Stimulated activated CD8-positive, alpha-beta memory T cell treated with anti-CD3 and anti-CD28 coated beads, Interleukin-15, amount 100 ng/mL, for 24 hours (primary cell): ENCODE data around the gene CFAP47.
"Not testable (repeated sequence)": the region's sequence is repeated elsewhere in the genome, so short reads cannot be mapped to it uniquely, and the experiment has no call there.

ENCODE experiments used
- DNase-seq: peaks from one replicate; pipeline ENCODE4 v3.0.0-alpha.2; 2020; ENCODE audit warnings: low read depth

The CFAP47 gene

DNA sequence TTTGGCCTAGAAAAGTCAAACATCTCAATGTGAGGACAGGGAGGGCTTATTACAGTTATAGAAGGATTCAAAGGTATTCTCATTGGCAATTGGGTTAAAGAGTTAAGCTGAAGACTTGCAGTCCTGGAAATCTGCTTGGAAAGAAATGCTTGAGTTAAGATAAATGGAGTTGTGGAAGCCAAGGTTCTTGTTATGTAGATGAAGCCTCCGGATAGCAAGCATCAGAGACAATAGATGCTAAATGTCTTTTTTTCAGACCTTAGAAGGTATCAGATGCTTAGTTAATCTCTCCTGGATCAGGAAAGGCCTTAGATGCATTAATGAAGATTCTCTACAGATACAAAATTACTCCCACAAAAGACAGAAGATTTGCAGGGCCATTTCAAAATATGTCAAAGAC lies 299.3 kb downstream of the CFAP47 start:
- no peak for DNase-seq

DNA sequence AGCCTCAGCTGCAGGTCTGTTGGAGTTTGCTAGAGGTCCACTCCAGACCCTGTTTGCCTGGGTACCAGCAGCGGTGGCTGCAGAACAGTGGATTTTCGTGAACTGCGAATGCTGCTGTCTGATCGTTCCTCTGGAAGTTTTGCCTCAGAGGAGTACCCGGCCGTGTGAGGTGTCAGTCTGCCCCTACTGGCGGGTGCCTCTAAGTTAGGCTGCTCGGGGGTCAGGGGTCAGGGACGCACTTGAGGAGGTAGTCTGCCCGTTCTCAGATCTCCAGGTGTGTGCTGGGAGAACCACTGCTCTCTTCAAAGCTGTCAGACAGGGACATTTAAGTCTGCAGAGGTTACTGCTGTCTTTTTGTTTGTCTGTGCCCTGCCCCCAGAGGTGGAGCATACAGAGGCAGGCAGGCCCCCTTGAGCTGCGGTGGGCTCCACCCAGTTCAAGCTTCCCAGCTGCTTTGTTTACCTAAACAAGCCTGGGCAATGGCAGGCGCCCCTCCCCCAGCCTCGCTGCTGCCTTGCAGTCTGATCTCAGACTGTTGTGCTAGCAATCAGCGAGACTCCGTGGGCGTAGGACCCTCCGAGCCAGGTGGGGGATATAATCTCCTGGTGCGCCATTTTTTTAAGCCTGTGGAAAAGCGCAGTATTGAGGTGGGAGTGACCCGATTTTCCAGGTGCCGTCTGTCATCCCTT lies 315.4 kb downstream of the CFAP47 start:
- DNase-seq = not testable (repeated sequence)

DNA sequence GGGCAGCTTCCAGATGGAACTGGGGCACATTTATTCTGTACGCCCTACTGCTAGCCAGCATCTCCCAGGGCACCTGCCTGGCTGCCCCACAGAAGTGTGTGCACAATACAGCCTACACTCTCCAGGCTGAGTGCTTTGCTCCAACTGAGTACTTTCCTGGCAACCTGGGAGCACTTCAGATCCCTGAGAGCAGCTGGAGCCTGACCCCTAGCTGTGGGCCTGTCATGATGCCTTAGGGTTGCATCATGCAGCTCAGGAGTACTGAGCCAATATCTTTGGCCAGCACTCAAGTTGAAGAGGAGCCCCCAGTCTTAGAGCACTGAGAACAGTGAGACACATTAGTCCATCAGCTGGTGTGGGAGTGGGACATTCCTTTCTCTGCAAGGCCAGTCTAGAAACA lies 321.9 kb downstream of the CFAP47 start:
- DNase-seq = no peak

DNA sequence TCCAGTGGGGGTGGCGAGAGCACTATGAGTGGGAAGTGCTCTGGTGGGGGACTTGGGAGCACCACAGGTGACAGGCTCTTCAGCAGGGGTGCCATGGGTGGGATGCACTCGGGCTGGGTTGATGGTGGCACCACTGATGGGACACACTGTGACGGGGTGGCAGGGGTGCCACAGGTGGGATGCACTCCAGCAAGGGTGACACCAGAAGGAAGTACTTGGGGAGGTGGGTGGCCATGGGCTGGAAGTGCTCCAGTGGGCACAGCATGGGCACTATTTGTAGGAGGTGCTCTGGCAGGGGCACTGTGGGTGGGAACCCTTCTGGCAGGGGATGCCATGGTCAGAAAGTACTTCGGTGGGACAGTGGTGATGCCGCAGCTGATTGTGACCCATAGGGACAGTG lies 346.6 kb downstream of the CFAP47 start:
- DNase-seq = no peak

DNA sequence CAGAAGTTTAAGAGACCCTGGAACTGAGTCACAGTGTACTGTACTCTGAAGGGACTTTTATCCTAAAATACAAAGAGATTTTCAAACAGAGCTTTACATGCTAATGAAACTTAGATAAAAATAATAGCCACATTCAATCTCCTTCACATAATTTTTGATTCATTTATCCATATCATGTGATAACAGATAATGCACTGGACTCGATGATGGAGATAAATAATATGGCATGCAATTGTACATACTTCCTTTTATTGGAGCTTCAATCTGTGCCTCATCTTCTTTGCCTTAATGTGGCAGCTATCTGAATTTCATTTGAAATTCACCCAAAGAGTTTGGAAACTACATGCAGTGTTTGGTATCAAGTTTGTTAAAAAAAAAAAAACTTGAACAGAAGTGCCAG lies 390.6 kb downstream of the CFAP47 start:
- DNase-seq = no peak

DNA sequence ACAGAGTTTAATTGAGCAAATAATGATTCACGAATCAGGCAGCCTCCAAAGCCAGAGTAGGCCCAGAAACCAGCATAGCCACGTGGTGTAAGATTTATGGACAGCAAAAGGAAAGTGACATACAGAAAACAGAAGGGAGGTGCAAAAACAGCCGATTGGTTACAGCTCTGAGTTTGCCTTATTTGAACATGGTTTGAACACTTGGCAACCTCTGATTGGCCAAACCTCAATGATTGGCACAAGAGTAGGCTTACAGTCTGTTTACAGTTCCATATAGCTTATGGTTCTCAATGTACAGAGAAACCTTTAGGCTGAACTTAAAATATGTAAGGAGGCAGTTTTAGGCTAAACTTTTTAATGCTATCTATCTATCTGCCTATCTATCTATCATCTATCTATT lies 394.8 kb downstream of the CFAP47 start:
- no peak for DNase-seq

DNA sequence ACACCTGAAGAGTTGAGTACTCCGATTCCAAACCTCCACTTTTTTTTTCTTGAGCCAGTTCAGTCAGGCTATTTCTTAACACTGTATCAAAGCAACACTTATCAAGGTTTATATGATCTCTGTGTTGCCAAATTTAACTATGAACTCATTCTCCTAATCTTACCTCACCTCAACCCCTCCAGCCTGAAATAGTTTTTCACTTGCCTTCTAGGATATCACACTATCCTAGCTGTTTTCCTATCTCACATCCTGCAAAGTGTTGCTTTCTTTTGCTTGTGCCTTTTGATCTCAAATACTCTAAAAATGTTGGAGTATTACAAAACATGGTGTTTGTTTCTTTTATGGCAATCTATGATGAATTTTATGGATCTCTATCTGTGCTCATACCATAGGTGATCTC lies 415.0 kb downstream of the CFAP47 start:
- DNase-seq = no peak

DNA sequence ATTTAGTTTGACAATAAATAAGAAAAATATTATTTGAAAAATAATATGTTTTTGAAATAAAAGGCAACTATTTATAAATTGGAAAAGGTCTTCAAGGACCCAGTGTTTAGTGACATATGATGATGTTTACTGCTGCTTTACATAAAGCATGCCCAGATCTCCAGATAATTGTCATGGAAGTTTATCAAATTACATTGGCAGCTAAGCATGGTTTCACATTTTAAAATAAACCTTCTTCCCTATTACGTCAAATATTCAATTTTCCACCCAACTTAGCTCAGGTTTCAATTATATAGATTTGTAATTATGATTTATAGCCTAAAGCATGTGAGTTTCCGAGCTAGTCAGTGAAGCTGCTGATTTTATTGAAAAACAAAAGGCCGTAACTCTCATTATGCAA lies 417.2 kb downstream of the CFAP47 start:
- DNase-seq = no peak

DNA sequence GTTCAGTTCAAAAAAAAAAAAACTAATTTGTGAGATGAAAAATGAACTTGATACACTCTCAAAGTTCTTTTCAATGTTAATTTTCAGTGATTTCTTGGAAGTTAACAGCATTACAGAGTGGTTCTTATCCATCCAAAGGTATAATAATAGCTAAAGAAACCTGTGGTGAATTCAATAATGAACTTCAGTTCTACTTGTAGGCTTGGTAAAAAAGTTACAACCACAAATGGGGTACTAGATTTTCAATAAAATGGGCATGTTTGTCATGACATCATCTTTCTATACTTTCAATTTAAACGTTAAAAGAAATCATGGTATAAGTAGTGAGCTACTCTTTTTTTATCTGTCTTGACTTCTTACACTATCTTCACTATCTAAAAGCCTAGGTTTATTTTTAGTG lies 424.8 kb downstream of the CFAP47 start:
- DNase-seq = no peak

DNA sequence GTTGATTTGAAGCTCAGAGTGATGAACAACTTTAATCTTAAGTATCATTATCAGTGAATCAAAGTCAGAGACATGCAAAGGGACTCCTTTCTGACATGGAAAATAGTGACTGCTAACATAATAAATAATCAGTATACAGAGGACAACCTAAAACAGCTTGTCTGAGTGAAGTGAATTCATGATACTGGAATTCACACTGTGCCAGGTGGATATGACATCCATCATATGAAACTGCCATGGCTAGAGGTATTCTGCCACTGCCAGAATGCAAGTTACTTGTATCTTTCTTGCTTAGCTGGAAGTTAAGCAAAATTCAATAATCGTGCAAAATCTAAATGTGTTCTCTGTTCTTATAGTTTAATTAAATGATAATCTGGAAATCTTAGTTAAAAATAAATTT lies 429.0 kb downstream of the CFAP47 start:
- DNase-seq = no peak

DNA sequence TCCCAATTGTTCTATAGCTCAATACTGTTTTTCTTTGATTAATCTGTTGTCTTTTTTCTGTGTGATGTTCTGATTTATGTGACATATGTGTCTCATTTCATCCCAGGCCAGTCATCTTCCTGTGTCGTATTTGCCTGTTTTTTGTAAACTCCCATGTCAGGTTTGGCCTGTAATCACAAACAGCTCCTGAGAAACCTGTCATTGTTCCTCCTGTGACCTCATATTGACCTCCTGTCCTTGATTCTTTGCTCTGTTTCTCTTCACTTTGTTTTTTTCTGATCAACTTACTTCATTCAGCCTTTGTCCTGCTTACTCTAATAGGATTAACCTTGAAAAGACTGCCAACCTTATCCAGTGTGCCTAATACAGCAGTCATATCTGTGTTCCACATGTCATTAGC lies 438.3 kb downstream of the CFAP47 start:
- no peak for DNase-seq

DNA sequence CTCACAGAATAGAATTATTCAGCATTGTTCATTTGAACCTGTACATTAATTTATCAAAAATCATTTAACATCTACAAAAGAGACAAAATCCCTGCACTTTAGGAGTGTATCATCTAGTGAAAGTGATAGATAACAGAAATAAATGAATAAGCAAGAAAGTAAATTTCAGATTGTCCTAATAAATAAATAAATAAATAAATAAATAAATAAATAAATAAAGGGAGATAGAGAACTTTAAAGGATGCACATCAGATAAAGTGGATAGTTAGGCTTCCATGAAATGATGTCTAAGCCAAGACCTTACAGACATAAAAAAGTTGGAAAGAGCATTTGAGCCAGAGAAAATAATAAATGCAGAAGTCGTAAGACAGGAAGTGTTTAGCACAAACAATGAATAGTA lies 444.7 kb downstream of the CFAP47 start:
- DNase-seq = no peak

DNA sequence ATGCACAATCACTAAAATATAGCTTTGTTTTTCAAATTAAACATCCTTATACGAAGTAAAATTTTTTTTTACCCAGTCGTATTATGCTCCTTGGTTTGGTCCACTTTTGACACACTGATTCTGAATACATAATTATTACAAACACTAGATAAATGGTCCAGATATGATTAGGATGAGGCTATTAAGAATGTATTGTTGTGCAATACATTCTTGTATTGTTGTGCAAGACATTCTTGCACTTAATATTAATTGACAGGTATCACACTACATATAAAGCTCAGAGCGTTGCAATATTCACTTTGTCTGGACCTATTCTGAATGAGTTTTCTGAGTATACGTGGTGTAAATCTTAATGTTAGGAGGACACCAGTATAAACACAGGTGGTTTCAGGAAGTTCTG lies 464.0 kb downstream of the CFAP47 start:
- DNase-seq = no peak

DNA sequence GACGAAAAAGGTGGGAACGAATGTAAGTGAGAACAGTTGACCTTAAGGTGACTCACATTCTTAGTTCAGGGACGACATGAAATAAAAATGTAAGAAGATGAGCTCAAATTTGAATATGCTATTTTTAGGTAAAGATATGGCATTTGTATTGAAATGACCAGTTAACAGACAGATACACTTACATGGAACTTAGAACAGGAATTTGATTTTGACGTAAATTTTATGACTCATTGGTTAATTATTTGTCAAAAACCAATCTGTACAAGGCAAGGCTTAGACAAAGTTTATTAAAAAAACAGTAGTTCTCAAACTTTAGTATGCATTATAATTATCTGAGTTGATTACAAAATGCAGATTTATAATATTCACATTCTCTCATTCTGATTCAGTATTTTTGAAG lies 469.4 kb downstream of the CFAP47 start:
- DNase-seq = no peak

DNA sequence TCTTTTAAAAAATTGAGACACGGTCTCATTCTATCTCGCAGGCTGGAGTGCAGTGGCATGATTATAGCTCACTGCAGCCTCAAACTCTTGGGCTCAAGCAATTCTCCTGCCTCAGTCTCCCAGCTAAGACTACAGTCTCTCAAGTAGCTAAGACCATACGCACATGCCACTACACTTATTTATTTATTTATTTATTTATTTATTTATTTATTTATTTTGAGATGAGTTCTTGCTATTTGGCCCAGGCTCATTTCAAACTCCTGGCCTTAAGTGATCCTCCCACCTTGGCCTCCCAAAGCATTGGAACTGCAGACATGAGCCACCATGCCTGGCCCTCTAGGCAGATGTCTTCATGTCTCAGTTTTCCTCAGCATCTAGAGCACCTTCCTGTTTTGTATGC lies 482.2 kb downstream of the CFAP47 start:
- no peak for DNase-seq

DNA sequence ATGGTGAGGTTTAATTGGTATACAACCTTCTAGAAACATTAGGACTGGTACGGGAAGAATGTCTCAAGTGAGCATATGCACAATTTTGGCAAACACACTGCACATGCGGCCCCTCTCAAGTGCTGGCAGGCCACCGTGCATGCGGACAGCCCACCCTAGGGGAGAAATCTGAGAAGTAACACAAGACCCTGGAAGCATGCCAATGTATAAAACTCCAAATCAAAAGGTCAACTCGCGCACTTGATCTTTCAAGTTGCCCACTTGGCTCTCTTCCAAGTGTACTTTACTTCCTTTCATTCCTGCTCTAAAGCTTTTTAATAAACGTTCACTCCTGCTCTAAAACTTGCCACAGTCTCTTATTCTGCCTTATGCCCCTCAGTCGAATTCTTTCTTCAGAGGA lies 488.3 kb downstream of the CFAP47 start:
- no peak for DNase-seq

DNA sequence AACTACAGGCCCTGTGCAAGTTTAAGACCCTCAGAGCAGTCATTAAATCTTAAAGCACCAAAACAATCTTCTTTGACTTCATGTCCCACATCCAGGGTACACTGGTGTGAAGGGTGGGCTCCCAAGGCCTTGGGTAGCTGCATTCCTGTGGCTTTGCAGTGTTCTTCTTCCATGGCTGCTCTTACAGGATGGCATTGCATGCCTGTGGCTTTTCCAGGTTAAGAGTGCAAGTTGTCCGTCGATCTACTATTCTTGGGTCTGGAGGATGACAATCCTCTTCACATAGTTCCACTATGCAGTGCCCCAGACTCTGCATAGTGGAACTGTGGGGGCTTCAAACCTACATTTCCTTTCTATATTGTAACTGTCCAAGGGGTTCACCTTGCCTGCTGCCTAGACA lies 494.5 kb downstream of the CFAP47 start:
- DNase-seq = no peak

DNA sequence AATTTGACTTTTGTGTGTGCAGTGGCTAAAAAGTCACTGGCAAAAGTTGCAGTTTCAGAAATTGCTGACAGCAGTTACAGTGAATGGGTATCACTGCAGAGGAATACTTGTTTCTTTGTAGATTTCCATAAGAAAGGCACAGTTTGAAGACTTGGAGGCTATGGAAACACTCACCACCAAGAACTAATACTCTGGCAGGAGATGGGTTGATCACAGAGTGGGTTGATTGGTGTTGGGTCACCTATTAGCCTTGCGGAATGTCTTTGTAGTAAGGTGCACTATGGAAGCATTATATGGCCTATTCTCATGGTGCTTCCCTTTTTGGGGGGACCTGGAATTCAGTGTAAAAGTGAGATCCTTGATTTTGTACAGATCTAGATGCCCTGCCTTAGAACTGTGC lies 502.8 kb downstream of the CFAP47 start:
- DNase-seq = no peak

DNA sequence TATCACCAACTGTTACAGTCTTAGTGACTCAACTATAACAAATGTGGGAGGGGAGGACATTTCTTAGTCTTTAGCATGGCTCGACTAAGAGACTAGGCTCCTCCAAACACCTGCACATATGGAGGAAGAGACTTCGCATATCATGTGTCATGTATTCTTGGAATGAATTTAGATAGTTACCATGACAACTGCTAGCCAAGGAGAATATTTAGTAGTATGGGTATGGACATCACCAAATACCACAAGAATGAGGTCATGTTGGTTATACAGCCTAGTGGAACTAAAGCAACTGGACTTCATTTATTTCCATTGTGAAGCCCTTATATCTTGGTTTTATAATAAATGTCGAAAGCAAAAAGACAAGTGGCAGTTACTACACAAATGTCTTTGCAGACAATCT lies 512.3 kb downstream of the CFAP47 start:
- DNase-seq = no peak

DNA sequence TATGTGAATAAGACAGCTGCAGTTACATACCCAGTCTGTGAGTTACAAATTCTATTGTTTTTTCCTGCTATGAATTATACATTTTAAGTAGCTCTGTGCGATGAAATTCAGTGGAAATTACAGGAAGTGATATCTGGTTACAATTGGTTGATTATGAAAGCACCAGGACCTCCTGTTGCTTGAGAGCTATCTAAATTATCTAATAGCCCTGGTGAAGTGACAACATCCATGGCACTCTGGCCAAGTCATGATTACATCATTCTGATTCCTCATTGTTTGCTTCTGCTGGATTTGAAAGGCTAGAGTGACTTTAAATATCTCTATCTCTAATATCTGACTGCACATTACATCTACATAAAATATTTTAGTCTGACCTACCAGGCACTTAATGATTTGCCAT lies 515.0 kb downstream of the CFAP47 start:
- DNase-seq = no peak
